GM23248 (cell line): ENCODE results near the gene ZC3H18.

ENCODE experiments used
- EZH2 ChIP-seq: fragments of 200-600 bp; sonication (generic); IDR thresholded peaks from 2 replicates; pipeline ENCODE4 v1.6.1; 2018; ENCODE audit warnings: antibody characterized with exemption, mild to moderate bottlenecking; ENCODE audit not compliant: insufficient read depth, poor library complexity, severe bottlenecking
- EZH2phosphoT487 ChIP-seq: fragments of 200-600 bp; sonication (generic); IDR thresholded peaks from 2 replicates; pipeline ENCODE4 v1.6.1; 2018; ENCODE audit warnings: antibody characterized with exemption, moderate library complexity, mild to moderate bottlenecking, low read depth; ENCODE audit not compliant: insufficient read depth

- TF ChIP-seq EZH2phosphoT487 (no peak), EZH2 (no peak)
Measured at GRCh38 chr16:88589441-88589840, 19.2 kb downstream of the ZC3H18 start.
